Esophagus mucosa (tissue), 1 donor: Measurements from ENCODE around the gene IGSF9B. TPM values are rescaled to one million over a fixed set of nuclear protein-coding genes. Genes with fewer than 3 reads are reported as not detected.
"Not testable (repeated sequence)": the region's sequence is repeated elsewhere in the genome, so short reads cannot be mapped to it uniquely, and the experiment has no call there.

Experiments used
- ATAC-seq: fragments of 200-7000 bp; cut with Tn5 transposase; one replicate; pipeline ENCODE4 v1.9.1; 2020
- total RNA-seq: library from RNA; stranded (reverse); gene quantifications from one replicate; pipeline ENCODE4 v1.2.4, GENCODE V29; 2023
- donor health status: DM: yes; HTN: yes; CAD: no.

The IGSF9B gene
- 1.5 TPM for total RNA-seq

GRCh38 chr11:133956650-133957633 lies at the start of gene IGSF9B:
Gene IGSF9B, minus strand, starts transcription at chr11:133956968. Its CDS starts 214 bp downstream, at chr11:133956754.
- ATAC-seq: peak; percentile 99

- no peak for ATAC-seq
These were observed 47.9 kb upstream of the IGSF9B start for GRCh38 chr11:134004496-134005172.

GRCh38 chr11:134003792-134004495 lies 47.2 kb upstream of the IGSF9B start:
- no peak for ATAC-seq

GRCh38 chr11:134002819-134003218 lies 46.1 kb upstream of the IGSF9B start:
- not testable (repeated sequence) for ATAC-seq

- ATAC-seq: not testable (repeated sequence)
These were observed 45.6 kb upstream of the IGSF9B start for GRCh38 chr11:134002338-134002737.

GRCh38 chr11:134001596-134001995 lies 44.8 kb upstream of the IGSF9B start:
- ATAC-seq: no peak

- ATAC-seq: no peak
These were observed 44.3 kb upstream of the IGSF9B start for GRCh38 chr11:134001088-134001487.

- ATAC-seq: no peak
These were observed 42.6 kb upstream of the IGSF9B start for GRCh38 chr11:133999355-133999754.

GRCh38 chr11:133997554-133997953 lies 40.8 kb upstream of the IGSF9B start:
- ATAC-seq: no peak

GRCh38 chr11:133996671-133997070 lies 39.9 kb upstream of the IGSF9B start:
- no peak for ATAC-seq

- ATAC-seq: no peak
These were observed 38.3 kb upstream of the IGSF9B start for GRCh38 chr11:133995066-133995465.

GRCh38 chr11:133993921-133994320 lies 37.2 kb upstream of the IGSF9B start:
- no peak for ATAC-seq

GRCh38 chr11:133993107-133993506 lies 36.3 kb upstream of the IGSF9B start:
- no peak for ATAC-seq

- ATAC-seq: no peak
These were observed 35.4 kb upstream of the IGSF9B start for GRCh38 chr11:133992121-133992520.

- no peak for ATAC-seq
These were observed 34.3 kb upstream of the IGSF9B start for GRCh38 chr11:133991101-133991500.

- ATAC-seq: no peak
These were observed 33.7 kb upstream of the IGSF9B start for GRCh38 chr11:133990501-133990900.

GRCh38 chr11:133988686-133989410 lies 32.1 kb upstream of the IGSF9B start:
- ATAC-seq: no peak

GRCh38 chr11:133987171-133987570 lies 30.4 kb upstream of the IGSF9B start:
- no peak for ATAC-seq

GRCh38 chr11:133985981-133986944 lies 29.5 kb upstream of the IGSF9B start:
- ATAC-seq: no peak

- no peak for ATAC-seq
These were observed 28.1 kb upstream of the IGSF9B start for GRCh38 chr11:133984828-133985227.
